Right hindlimb (tissue), 1 donor: Measurements from ENCODE around the gene WNK4.
"Not testable (repeated sequence)": the region's sequence is repeated elsewhere in the genome, so short reads cannot be mapped to it uniquely, and the experiment has no call there.

Experiments
- DNase-seq: peaks from one replicate; pipeline ENCODE4 v3.0.0-alpha.2; 2018

Gene WNK4

GRCh38 chr17:42779936-42780850 is at the start of gene WNK4:
Gene WNK4, plus strand, starts transcription at chr17:42780610. Its CDS starts 89 bp downstream, at chr17:42780699.
- DNase-seq = peak; percentile 52

GRCh38 chr17:42740699-42741098 is 39.7 kb upstream of the WNK4 start:
- DNase-seq = no peak

- not testable (repeated sequence) for DNase-seq
Measured at GRCh38 chr17:42742916-42743315, 37.5 kb upstream of the WNK4 start.

GRCh38 chr17:42743595-42744282 is 36.7 kb upstream of the WNK4 start:
- no peak for DNase-seq

DNA sequence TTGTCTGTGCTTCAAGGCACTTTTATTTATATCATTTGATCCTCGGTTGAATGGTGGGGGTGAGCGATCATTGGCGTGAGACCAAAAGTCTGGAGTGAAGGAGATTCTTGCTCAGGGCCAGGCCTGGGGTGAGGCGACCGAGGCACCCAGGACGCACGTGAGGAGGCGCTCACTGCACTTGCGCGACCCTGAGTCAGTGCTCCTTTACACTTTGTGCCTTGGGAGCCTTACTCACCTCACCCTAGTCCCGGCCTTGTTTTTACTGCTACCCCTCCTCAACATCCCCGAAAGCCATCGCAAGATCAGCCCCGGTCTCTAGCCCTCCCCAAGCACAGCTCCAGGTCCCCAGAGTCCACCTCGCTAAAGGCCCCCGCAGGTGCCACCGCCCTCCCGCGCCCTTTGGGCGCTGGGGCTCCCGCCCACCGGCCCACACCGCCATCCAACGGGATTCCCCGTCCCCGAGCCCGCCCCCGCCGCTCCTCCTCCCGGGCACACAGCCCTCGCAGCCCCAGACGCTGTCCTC is 36.1 kb upstream of the WNK4 start:
- DNase-seq = no peak

GRCh38 chr17:42744806-42745617 is 35.4 kb upstream of the WNK4 start, which contains the start of gene EZH1:
Gene EZH1, minus strand, starts transcription at chr17:42745040. Its CDS starts 16,099 bp downstream, at chr17:42728941.
- peak; percentile 96 for DNase-seq

- DNase-seq = peak; percentile 34
Measured at GRCh38 chr17:42748202-42748907, 32.1 kb upstream of the WNK4 start.

DNA sequence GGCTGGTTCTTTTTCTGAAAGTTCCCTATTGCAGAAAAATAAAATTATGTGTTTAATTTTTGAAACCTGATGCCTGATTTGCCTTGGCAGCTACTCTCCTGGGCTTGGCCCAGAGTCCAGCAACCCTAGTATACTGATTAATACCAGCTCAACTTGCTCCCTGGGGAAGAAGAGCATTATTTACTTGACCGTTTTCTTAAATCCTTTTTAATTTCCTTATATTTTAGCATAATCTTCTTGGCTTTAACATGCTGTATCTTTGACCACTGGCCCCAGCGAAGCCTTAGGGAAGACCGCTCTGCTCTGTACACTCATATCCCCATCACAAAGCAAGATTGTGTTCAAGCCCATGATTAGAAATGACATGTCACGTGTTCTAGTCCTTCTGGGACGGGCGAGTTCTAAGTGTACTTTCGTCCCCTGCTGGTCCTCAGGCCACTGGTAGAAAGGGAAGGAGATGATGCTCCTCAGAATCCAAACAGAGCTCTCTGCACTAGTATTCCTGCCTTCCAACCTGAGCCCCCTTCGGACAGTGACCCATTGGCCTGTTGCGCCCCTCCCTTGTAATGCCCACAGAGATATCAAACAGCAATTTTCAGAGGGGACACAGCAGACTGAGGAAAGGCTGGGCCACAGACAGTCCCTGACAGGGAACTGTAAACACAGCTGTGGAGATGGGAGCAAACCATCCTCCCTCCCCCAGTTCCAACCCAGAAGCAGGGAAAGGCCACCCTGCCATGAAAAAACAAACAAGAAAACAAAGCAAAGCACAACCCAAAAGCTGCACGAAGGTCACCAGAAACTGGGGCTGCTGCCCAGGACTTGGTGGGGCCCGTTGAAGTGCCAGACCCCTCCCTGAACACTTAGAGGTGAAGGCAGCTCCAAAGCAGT is 31.3 kb upstream of the WNK4 start:
- no peak for DNase-seq

GRCh38 chr17:42750739-42751344 is 29.6 kb upstream of the WNK4 start:
- no peak for DNase-seq

DNA sequence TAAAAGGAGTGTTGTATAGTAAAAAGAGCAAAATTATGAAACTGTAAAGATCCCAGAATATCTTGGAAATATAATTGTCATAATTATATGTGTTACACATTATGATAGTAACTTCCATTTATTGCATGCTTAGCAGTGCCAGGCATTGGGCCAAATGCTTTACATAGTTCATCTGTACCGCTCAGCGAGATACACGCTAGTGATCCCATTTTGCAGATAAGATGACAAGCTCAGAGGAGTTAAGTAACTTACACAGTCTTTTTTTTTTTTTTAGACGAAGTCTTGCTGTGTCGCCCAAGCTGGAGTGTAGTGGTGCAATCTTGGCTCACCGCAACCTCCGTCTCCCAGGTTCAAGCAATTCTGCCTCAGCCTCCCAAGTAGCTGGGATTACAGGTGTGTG is 28.8 kb upstream of the WNK4 start:
- DNase-seq = no peak

- DNase-seq = peak; percentile 39
Measured at GRCh38 chr17:42754782-42755181, 25.6 kb upstream of the WNK4 start.

DNA sequence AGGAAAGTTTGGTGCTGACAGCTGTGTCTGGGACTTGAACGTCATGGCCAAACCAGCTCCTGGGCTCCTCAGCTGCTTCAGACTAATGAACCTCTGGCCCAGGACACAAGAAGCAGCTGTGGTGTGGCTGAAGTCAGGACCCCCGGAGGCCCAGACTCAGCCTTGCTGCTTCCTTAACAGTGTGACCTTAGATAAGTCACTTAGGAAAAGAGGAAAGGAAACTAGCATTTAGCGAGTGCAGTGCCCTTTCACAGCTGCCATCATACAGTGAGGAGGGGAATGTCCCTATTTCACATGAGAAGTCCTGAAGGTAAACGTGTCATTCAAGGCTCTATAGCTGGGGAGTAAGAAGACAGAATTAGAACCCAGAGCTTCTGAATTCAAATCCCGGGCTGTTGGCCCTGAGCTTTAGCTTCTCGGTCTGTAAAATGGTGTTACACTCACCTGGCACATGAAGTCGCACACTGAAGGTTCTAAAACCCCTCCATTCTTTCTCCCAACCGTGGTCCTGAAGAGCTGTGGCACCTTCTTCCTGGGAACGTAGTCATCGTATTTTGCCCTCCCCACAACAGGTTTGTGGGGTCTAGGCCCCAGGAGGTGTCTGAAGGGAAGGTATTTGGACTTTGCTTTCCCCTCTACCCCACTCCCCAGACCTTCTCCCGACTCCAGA is 20.3 kb upstream of the WNK4 start:
- DNase-seq = no peak

DNA sequence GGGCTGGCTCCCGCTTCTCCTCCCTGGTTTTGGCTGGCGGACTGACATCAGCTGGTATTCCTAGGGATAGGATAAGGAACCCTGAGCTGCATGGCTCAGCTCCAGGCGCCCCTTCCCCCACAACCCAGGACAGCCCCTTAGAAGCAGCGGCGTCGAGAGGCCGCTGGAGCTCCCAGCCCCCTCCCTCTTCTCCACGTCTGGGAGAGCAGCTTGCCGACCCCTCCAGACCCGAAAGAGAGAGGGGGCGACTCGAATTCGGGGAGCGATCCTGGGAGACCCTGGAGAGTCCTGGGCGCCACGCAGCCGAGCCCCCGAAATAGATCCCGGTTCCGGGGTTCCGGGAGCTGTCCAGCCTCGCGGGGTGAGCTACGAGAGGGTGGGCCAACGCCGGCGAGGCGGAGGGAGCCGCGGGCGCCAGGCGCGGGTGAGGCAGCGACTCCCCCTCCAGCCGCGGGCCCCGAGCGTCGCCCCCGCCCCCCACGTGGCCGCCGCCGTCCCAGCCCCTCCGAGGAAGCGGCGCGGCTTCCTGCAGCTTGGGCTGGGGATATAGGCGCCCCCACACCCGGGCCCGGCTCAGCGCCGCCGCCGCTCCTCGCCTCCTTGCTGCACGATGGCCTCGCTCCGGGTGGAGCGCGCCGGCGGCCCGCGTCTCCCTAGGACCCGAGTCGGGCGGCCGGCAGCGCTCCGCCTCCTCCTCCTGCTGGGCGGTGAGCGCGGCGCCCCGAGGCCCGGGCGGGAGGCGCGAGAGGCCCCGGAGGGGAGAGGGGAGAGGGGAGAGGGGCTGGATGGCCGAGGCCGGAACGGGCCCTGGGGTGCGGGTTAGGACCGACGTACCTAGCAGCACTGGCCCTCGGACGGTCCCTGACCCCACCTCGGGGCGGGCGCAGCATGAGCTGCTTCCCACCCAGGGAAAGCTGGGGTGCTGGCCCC is 19.5 kb upstream of the WNK4 start, which contains the start of gene RAMP2:
TSS of gene RAMP2 (plus strand) at position 576 of the 930 bp plus-strand sequence. CDS start at position 611, 35 bp downstream.
- DNase-seq = peak; percentile 69

DNA sequence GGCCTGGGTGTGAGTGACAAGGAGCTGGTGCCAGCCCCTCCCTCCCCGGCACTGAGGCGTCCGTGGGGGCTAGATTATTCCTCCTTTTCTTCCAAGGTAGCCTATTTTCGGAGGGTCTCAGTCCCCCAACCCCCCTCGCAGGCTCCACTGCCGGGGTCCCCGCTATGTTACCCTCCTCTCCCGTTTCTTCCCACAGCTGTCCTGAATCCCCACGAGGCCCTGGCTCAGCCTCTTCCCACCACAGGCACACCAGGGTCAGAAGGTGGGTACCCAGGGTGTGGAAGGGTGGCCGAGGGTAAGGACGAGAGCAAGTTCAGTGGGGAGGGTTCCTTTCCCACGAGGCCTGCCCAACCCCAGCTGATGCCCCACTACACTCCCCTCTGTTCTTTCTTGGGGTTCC is 18.8 kb upstream of the WNK4 start:
- no peak for DNase-seq

GRCh38 chr17:42766124-42766523 is 14.3 kb upstream of the WNK4 start:
- DNase-seq = no peak

- no peak for DNase-seq
Measured at GRCh38 chr17:42767512-42767911, 12.9 kb upstream of the WNK4 start.

GRCh38 chr17:42768006-42768405 is 12.4 kb upstream of the WNK4 start:
- DNase-seq = not testable (repeated sequence)

- DNase-seq = not testable (repeated sequence)
Measured at GRCh38 chr17:42769964-42770363, 10.4 kb upstream of the WNK4 start.

DNA sequence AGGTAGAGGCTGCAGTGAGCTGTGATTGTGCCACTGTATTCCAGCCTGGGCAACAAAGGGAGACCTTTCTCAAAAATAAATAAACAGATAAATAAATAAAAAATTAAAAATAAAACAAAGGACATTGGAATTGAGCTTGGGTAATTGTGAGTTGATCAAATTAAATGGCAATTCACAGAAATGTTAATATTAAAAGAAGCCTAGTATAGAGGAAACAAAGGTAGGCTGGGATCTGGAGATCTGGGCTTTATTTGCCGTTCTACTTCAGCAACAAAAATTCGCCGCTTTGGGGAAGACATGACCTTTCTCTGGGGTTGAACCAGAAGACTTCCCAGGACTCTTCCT is 7.5 kb upstream of the WNK4 start:
- no peak for DNase-seq
